Endothelial cell (in vitro differentiated cells): ENCODE measurements around the gene PDE3A. TPM values are rescaled to one million over a fixed set of nuclear protein-coding genes. Genes with fewer than 3 reads are reported as not detected.
"Not testable (repeated sequence)": the region's sequence is repeated elsewhere in the genome, so short reads cannot be mapped to it uniquely, and the experiment has no call there.

ENCODE experiments used
- DNase-seq: peaks from one replicate; pipeline ENCODE4 v3.0.0; 2021; ENCODE audit warnings: low spot score
- H3K27ac Mint-ChIP-seq: one replicate; pipeline ENCODE4 v1.8.0; 2021; ENCODE audit warnings: mixed read lengths, inconsistent platforms; ENCODE audit not compliant: unreplicated experiment
- H3K27me3 Mint-ChIP-seq: one replicate; pipeline ENCODE4 v1.8.0; 2021; ENCODE audit warnings: mild to moderate bottlenecking, moderate library complexity, mixed read lengths, inconsistent platforms; ENCODE audit not compliant: unreplicated experiment
- H3K36me3 Mint-ChIP-seq: one replicate; pipeline ENCODE4 v1.8.0; 2021; ENCODE audit warnings: mild to moderate bottlenecking, low read depth, mixed read lengths, inconsistent platforms; ENCODE audit not compliant: unreplicated experiment
- H3K4me1 Mint-ChIP-seq: one replicate; pipeline ENCODE4 v1.8.0; 2021; ENCODE audit warnings: mild to moderate bottlenecking, mixed read lengths, inconsistent platforms; ENCODE audit not compliant: unreplicated experiment
- H3K4me3 Mint-ChIP-seq: one replicate; pipeline ENCODE4 v1.8.0; 2021; ENCODE audit warnings: mild to moderate bottlenecking, mixed read lengths, inconsistent platforms; ENCODE audit not compliant: unreplicated experiment
- H3K9me3 Mint-ChIP-seq: one replicate; pipeline ENCODE4 v1.8.0; 2021; ENCODE audit warnings: mixed read lengths, inconsistent platforms; ENCODE audit not compliant: unreplicated experiment
- total RNA-seq: library from RNA; stranded (reverse); fragmentation: NEBNext Ultra II Directional; extraction: Animal tissue kit (Norgen Biotek cat#: 25700); gene quantifications from one replicate; pipeline ENCODE4 v1.2.1, GENCODE V29; 2021; ENCODE audit not compliant: unreplicated experiment
- TF ChIP-seq, protein P1 (sequence below): fragments of 200-600 bp; sonication (generic); IDR thresholded peaks from one replicate; pipeline ENCODE4 v1.5.0; 2021; ENCODE audit warnings: antibody characterized with exemption; ENCODE audit not compliant: unreplicated experiment

The PDE3A gene
- total RNA-seq, 1 donor from 2014 or later, result 0.97 TPM

DNA sequence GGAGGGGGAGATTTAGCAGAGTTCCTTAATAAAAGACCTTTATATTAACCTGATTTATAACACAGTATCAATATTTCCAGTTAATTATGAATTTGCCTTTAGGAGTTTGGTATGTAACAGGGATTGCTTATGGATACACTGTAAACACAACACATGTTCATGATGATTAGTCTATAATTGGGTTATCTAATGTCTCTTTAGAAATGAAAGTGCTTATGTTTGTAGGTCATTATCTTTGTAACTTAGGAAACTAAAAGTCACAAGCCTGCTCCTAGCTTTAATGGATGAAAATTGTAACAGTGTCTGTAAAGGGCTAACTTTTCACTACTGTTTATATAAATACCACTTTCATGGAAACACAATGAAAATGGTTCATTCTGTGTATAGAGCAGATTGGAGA lies 9.4 kb downstream of the PDE3A start:
- Mint-ChIP-seq H3K27me3 (no peaks in the 10 kb centered on the region), H3K4me1 (no peaks in the 10 kb centered on the region), H3K9me3 (no peaks in the 10 kb centered on the region), H3K4me3 (no peak overlapping the region), H3K27ac (no peak overlapping the region), H3K36me3 (no peaks in the 10 kb centered on the region)
- no peak for DNase-seq
- TF ChIP-seq, protein P1, sequence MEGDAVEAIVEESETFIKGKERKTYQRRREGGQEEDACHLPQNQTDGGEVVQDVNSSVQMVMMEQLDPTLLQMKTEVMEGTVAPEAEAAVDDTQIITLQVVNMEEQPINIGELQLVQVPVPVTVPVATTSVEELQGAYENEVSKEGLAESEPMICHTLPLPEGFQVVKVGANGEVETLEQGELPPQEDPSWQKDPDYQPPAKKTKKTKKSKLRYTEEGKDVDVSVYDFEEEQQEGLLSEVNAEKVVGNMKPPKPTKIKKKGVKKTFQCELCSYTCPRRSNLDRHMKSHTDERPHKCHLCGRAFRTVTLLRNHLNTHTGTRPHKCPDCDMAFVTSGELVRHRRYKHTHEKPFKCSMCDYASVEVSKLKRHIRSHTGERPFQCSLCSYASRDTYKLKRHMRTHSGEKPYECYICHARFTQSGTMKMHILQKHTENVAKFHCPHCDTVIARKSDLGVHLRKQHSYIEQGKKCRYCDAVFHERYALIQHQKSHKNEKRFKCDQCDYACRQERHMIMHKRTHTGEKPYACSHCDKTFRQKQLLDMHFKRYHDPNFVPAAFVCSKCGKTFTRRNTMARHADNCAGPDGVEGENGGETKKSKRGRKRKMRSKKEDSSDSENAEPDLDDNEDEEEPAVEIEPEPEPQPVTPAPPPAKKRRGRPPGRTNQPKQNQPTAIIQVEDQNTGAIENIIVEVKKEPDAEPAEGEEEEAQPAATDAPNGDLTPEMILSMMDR, result no peak

GRCh38 chr12:20382117-20382516 lies 13.8 kb downstream of the PDE3A start:
- no peak for DNase-seq
- Mint-ChIP-seq H3K9me3 (no peaks in the 10 kb centered on the region), H3K36me3 (no peaks in the 10 kb centered on the region), H3K4me3 (no peak overlapping the region), H3K4me1 (no peaks in the 10 kb centered on the region), H3K27me3 (peaks cover 2% of the 10 kb centered on the region), H3K27ac (no peak overlapping the region)
- TF ChIP-seq, protein P1, result no peak

DNA sequence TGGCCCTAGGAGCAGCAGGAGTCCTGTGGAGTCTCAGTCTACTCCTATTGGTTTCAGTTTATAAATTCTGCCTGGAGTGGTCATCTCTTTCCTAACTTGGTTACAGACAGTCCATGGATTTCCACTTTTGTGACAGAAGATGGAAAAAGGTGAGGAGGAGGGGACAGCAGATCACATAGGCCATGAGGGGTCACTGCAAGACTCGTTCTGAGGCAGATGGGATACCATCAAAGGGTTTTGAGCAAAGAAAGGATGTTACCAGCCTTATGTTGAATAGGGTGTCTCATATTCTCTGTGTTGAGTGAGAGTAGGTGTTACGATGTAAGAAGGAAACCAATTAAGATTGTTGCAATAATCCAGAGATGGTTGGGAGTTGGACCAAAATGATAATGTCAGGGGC lies 15.3 kb downstream of the PDE3A start:
- H3K4me3 Mint-ChIP-seq, result no peak overlapping the region
- H3K9me3 Mint-ChIP-seq, result no peaks in the 10 kb centered on the region
- H3K4me1 Mint-ChIP-seq, result no peaks in the 10 kb centered on the region
- H3K36me3 Mint-ChIP-seq, result no peaks in the 10 kb centered on the region
- no peak overlapping the region for H3K27ac Mint-ChIP-seq
- DNase-seq, result no peak
- peaks cover 2% of the 10 kb centered on the region for H3K27me3 Mint-ChIP-seq
- TF ChIP-seq, protein P1, result no peak

DNA sequence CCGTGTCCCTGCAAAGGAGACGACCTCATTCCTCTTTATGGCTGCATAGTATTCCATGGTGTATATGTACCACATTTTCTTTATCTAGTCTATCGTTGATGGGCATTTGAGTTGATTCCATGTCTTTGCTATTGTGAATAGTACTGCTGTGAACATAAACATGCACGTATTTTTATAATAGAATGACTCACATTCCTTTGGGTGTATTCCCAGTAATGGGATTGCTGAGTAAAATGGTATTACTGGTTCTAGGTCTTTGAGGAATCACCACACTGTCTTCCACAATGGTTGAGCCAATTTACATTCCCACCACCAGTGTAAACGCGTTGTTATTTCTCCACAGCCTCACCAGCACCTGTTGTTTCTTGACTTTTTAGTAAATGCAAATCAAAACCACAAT lies 16.5 kb downstream of the PDE3A start:
- not testable (repeated sequence) for H3K4me3 Mint-ChIP-seq, H3K27me3 Mint-ChIP-seq, H3K27ac Mint-ChIP-seq, H3K36me3 Mint-ChIP-seq, H3K9me3 Mint-ChIP-seq, DNase-seq, H3K4me1 Mint-ChIP-seq

DNA sequence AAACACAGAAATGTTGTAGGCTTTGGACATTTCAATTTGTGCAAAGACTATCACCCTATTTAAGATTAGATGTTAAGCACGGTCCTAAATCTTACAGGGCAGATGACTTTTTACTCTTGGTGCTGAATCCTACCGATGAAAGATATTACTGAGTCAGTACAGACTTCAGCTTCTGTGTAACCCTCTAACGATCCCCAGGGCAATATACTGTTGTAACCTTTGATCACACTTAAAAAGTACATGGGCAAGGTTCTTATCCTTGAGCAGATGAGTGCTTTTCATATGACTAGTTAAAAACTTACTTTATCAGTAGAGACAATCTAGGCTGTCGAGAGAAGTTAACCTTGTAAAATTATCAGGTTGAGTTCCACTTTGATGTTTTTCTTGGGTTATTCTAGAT lies 22.5 kb downstream of the PDE3A start:
- Mint-ChIP-seq H3K9me3 (no peaks in the 10 kb centered on the region), H3K27me3 (peaks cover 2% of the 10 kb centered on the region), H3K36me3 (no peaks in the 10 kb centered on the region), H3K27ac (no peak overlapping the region), H3K4me1 (no peaks in the 10 kb centered on the region), H3K4me3 (no peak overlapping the region)
- DNase-seq, result no peak
- TF ChIP-seq, protein P1, result no peak

DNA sequence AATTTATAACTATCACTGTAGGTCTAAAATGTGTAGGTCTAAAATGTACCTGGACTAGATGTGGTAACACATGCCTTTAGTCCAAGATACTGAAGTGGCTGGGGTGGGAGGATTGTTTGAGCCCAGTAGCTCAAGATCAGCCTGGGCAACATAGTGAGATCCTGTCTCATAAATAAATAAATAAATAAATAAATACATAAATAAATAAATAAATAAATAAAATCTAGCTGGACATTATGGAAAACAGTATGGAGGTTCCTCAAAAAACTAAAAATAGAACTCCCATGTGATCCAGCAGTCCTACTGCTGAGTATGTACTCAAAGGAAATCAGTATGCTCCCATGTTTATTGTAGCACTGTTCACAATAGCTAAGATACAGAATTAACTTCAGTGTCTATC lies 24.0 kb downstream of the PDE3A start:
- Mint-ChIP-seq H3K4me3 (no peak overlapping the region), H3K27ac (no peak overlapping the region), H3K4me1 (no peaks in the 10 kb centered on the region), H3K9me3 (no peaks in the 10 kb centered on the region), H3K27me3 (no peaks in the 10 kb centered on the region), H3K36me3 (no peaks in the 10 kb centered on the region)
- TF ChIP-seq, protein P1, result no peak
- DNase-seq, result no peak
